ENCODE results near the gene BCKDHA. TPM values are rescaled to one million over a fixed set of nuclear protein-coding genes. Genes with fewer than 3 reads are reported as not detected.

BCKDHA gene
- total and polyA plus RNA-seq, 9 of the 15 experiments (the other 6 are each of a cell fraction or from before 2014, with no cell fraction given), result 4.5 to 52.5 (median 14.1) TPM

DNA sequence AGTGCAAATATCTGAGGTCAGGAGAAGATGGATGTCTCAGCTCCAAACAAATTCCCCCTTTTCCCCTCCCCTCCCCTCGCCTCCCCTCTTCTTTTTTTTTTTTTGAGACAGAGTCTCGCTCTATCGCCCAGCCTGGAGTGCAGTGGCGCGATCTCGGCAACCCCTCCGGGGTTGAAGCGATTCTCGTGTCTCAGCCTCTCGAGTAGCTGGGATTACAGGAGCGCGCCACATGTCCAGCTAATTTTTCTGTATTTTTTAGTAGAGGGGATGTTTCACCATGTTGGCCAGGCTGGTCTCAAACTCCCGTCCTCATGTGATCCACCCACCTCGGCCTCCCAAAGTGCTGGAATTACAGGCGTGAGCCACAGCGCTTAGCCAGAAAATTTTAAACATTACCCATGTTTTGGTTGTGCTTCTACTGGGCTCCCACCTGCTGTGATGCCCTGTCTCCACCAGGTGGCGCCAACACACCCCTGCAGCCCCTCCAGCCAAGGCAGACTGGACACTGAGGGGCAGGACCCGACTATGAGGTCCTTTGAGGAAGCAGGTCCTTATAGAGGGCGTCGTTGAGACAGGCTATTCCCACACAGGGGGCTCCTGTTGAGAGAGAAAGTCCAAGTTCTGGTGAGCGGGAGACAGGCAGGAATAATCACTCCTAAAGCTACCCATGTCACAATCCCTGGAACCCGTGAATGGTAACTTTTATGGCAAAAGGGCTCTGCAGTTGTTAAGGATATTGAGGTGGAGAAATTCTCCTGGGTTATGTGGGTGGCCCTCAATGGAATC lies 51.7 kb downstream of the BCKDHA start:
- peak; percentile 97 for ATAC-seq
- peak overlapping the region; percentile 66 for H3K4me2 ChIP-seq (ENCODE audit: insufficient read depth, low read length)
- BruUV-seq (replicated peaks), result no TSS peak
- TF ChIP-seq RB1 (IDR thresholded peaks at IDR 0.05; ENCODE audit: low read depth) (peak; percentile 67; the same call in 1 of the 2 replicates), ARID2 (IDR thresholded peaks at IDR 0.05) (peak; percentile 89), FOXK2 (conservative IDR thresholded peaks at IDR 0.05 in 1 of 2, IDR thresholded peaks at IDR 0.05 in 1 of 2; ENCODE audit: low read depth in 2 of 2) (peak; percentile 61 to 82), SRSF7 (optimal IDR thresholded peaks at IDR 0.05; ENCODE audit: low read depth, low read length) (no peak), GTF2E2 (tag; IDR thresholded peaks at IDR 0.05) (no peak)
- TF ChIP-seq, protein P1, sequence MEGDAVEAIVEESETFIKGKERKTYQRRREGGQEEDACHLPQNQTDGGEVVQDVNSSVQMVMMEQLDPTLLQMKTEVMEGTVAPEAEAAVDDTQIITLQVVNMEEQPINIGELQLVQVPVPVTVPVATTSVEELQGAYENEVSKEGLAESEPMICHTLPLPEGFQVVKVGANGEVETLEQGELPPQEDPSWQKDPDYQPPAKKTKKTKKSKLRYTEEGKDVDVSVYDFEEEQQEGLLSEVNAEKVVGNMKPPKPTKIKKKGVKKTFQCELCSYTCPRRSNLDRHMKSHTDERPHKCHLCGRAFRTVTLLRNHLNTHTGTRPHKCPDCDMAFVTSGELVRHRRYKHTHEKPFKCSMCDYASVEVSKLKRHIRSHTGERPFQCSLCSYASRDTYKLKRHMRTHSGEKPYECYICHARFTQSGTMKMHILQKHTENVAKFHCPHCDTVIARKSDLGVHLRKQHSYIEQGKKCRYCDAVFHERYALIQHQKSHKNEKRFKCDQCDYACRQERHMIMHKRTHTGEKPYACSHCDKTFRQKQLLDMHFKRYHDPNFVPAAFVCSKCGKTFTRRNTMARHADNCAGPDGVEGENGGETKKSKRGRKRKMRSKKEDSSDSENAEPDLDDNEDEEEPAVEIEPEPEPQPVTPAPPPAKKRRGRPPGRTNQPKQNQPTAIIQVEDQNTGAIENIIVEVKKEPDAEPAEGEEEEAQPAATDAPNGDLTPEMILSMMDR (IDR thresholded peaks at IDR 0.05 in 2 of 3, conservative IDR thresholded peaks at IDR 0.05 in 1 of 3; ENCODE audit: insufficient read depth in 2 of 3, low read depth in 1 of 3, low read length in 3 of 3), result peak; percentile 96 to 97 (median 97)
- TF ChIP-seq, protein P2, sequence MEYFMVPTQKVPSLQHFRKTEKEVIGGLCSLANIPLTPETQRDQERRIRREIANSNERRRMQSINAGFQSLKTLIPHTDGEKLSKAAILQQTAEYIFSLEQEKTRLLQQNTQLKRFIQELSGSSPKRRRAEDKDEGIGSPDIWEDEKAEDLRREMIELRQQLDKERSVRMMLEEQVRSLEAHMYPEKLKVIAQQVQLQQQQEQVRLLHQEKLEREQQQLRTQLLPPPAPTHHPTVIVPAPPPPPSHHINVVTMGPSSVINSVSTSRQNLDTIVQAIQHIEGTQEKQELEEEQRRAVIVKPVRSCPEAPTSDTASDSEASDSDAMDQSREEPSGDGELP (CRISPR knock-in tag; IDR thresholded peaks at IDR 0.05; ENCODE audit: borderline replicate concordance), result peak; percentile 49; the same call in 1 of the 2 replicates
- TF ChIP-seq, protein P3, sequence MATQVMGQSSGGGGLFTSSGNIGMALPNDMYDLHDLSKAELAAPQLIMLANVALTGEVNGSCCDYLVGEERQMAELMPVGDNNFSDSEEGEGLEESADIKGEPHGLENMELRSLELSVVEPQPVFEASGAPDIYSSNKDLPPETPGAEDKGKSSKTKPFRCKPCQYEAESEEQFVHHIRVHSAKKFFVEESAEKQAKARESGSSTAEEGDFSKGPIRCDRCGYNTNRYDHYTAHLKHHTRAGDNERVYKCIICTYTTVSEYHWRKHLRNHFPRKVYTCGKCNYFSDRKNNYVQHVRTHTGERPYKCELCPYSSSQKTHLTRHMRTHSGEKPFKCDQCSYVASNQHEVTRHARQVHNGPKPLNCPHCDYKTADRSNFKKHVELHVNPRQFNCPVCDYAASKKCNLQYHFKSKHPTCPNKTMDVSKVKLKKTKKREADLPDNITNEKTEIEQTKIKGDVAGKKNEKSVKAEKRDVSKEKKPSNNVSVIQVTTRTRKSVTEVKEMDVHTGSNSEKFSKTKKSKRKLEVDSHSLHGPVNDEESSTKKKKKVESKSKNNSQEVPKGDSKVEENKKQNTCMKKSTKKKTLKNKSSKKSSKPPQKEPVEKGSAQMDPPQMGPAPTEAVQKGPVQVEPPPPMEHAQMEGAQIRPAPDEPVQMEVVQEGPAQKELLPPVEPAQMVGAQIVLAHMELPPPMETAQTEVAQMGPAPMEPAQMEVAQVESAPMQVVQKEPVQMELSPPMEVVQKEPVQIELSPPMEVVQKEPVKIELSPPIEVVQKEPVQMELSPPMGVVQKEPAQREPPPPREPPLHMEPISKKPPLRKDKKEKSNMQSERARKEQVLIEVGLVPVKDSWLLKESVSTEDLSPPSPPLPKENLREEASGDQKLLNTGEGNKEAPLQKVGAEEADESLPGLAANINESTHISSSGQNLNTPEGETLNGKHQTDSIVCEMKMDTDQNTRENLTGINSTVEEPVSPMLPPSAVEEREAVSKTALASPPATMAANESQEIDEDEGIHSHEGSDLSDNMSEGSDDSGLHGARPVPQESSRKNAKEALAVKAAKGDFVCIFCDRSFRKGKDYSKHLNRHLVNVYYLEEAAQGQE (IDR thresholded peaks at IDR 0.05; ENCODE audit: borderline replicate concordance), result peak; percentile 92
- TF ChIP-seq, protein P3 (CRISPR knock-in tag; IDR thresholded peaks at IDR 0.05; ENCODE audit: low read depth), result no peak

More for the DNA sequence above, 51.7 kb downstream of the BCKDHA start:
- peak overlapping the region in 1 of 2 experiments; percentile 70; a peak in 2 of 4 replicates for H3K9ac ChIP-seq (ENCODE audit: insufficient read depth in 1 of 2, low read depth in 2 of 2, low read length in 2 of 2)
- peaks cover 4% of the 10 kb centered on the region for H3K9me3 ChIP-seq (replicated peaks; ENCODE audit: control insufficient read depth, insufficient read depth, low read depth, low read length)
- no peaks in the 10 kb centered on the region for H3K79me2 ChIP-seq (ENCODE audit: control insufficient read depth, insufficient read depth, low read length)
- peak overlapping the region; percentile 91 for H2AFZ ChIP-seq (ENCODE audit: low read depth, low read length)
- in situ Hi-C loops (cut with MboI), result loop anchor here (5.0 kb wide), 1 partner anchor 123 kb away; no protein-coding TSS in a partner anchor
- intact Hi-C loops (cut with micrococcal nuclease), result loop anchor here (1.0 to 10.0 kb wide), 3 partner anchors 89 to 244 kb away; no protein-coding TSS in a partner anchor
- peaks cover 0 to 4% of the 10 kb centered on the region in 2 experiments; a peak in 1 of 5 replicates for H3K4me1 ChIP-seq (replicated peaks in 1 of 2; ENCODE audit: control insufficient read depth in 2 of 2, insufficient read depth in 2 of 2, low read length in 2 of 2)
- H3K4me3 ChIP-seq, result peak overlapping the region; percentile 17; the same call in 1 of the 2 replicates
- H3K27ac ChIP-seq (ENCODE audit: extremely low read depth, low read depth, low read length), result no peak overlapping the region
- DNase-seq (ENCODE audit: extremely low read depth in 1 of 4, low spot score in 3 of 4), result peak; percentile 84 to 92 (median 92)
- no peaks in the 10 kb centered on the region for H3K36me3 ChIP-seq (ENCODE audit: control insufficient read depth, insufficient read depth, low read length)
- POLR2A ChIA-PET, result interaction anchor here (0.6 kb wide), 2 partner anchors 52 to 361 kb away, joined by 3 to 4 read pairs; partner anchors contain the start of gene CYP2A13
- H4K20me1 ChIP-seq (replicated peaks; ENCODE audit: control insufficient read depth, insufficient read depth, low read length), result no peaks in the 10 kb centered on the region
- H3K27me3 ChIP-seq (ENCODE audit: control insufficient read depth in 2 of 2, insufficient read depth in 2 of 2, low read length in 2 of 2), result peaks cover 4 to 17% of the 10 kb centered on the region in 2 experiments; a peak in 4 of 5 replicates
- no peaks in the 10 kb centered on the region for H3K9me1 ChIP-seq (ENCODE audit: control insufficient read depth, insufficient read depth, low read length)
- WGBS (ENCODE audit: insufficient coverage, low coverage, missing lambda C conversion rate), result 10% methylated on average over 17 of the region's 22 CpGs
- peak; percentile 79 for FAIRE-seq
- CTCF ChIA-PET (ENCODE audit: low intra/inter-chr PET ratio), result interaction anchor here (0.7 to 2.6 kb wide), 8 partner anchors 89 to 245 kb away, joined by 4 to 14 read pairs (median 7); no protein-coding TSS in a partner anchor

All from K562 (cell line).